HG02678 (cell line): ENCODE results near the gene STK38L.

ENCODE experiments used
- ATAC-seq: cut with Tn5 transposase; IDR thresholded peaks from one replicate; pipeline ENCODE4 v1.9.1; 2021; ENCODE audit warnings: mild to moderate bottlenecking, moderate library complexity; ENCODE audit not compliant: unreplicated experiment

STK38L gene

GRCh38 chr12:27309293-27309994, 65.4 kb downstream of the STK38L start:
- ATAC-seq: peak; percentile 72

GRCh38 chr12:27309995-27310315, 65.9 kb downstream of the STK38L start:
- no peak for ATAC-seq

GRCh38 chr12:27316947-27317346, 72.9 kb downstream of the STK38L start:
- ATAC-seq: no peak

- ATAC-seq: no peak
These were observed 75.3 kb downstream of the STK38L start for GRCh38 chr12:27319409-27319808.

GRCh38 chr12:27319848-27320247, 75.8 kb downstream of the STK38L start:
- ATAC-seq: no peak

- ATAC-seq: no peak
These were observed 80.4 kb downstream of the STK38L start for GRCh38 chr12:27324530-27324929.

GRCh38 chr12:27330846-27331245, 86.8 kb downstream of the STK38L start:
- no peak for ATAC-seq

GRCh38 chr12:27331291-27331926, 87.3 kb downstream of the STK38L start:
- ATAC-seq: peak; percentile 32

GRCh38 chr12:27331927-27332324, 87.8 kb downstream of the STK38L start:
- ATAC-seq: no peak

GRCh38 chr12:27332407-27332713, 88.3 kb downstream of the STK38L start:
- ATAC-seq: no peak

- ATAC-seq: peak; percentile 43
These were observed 88.8 kb downstream of the STK38L start, which contains the start of gene BMAL2 for GRCh38 chr12:27332714-27333402. Gene BMAL2, plus strand, starts transcription at chr12:27332836. Its CDS starts 237 bp downstream, at chr12:27333073.

GRCh38 chr12:27333403-27334009, 89.4 kb downstream of the STK38L start:
- peak; percentile 26 for ATAC-seq

GRCh38 chr12:27334042-27334720, 90.1 kb downstream of the STK38L start:
- no peak for ATAC-seq

- ATAC-seq: no peak
These were observed 90.6 kb downstream of the STK38L start for GRCh38 chr12:27334721-27335082.

- ATAC-seq: no peak
These were observed 91.5 kb downstream of the STK38L start for GRCh38 chr12:27335364-27336281.

- ATAC-seq: no peak
These were observed 92.2 kb downstream of the STK38L start for GRCh38 chr12:27336282-27336653.

GRCh38 chr12:27337376-27337775, 93.3 kb downstream of the STK38L start:
- ATAC-seq: no peak

- no peak for ATAC-seq
These were observed 94.4 kb downstream of the STK38L start for GRCh38 chr12:27338473-27338872.

- no peak for ATAC-seq
These were observed 96.9 kb downstream of the STK38L start for GRCh38 chr12:27340971-27341370.

- no peak for ATAC-seq
These were observed 98.5 kb downstream of the STK38L start for GRCh38 chr12:27342536-27342935.
